ENCODE results near the gene ALPL. TPM values are rescaled to one million over a fixed set of nuclear protein-coding genes. Genes with fewer than 3 reads are reported as not detected.
"Not testable (repeated sequence)": the region's sequence is repeated elsewhere in the genome, so short reads cannot be mapped to it uniquely, and the experiment has no call there.

ALPL gene
- polyA plus RNA-seq, 1 donor: 40.2 TPM

DNA sequence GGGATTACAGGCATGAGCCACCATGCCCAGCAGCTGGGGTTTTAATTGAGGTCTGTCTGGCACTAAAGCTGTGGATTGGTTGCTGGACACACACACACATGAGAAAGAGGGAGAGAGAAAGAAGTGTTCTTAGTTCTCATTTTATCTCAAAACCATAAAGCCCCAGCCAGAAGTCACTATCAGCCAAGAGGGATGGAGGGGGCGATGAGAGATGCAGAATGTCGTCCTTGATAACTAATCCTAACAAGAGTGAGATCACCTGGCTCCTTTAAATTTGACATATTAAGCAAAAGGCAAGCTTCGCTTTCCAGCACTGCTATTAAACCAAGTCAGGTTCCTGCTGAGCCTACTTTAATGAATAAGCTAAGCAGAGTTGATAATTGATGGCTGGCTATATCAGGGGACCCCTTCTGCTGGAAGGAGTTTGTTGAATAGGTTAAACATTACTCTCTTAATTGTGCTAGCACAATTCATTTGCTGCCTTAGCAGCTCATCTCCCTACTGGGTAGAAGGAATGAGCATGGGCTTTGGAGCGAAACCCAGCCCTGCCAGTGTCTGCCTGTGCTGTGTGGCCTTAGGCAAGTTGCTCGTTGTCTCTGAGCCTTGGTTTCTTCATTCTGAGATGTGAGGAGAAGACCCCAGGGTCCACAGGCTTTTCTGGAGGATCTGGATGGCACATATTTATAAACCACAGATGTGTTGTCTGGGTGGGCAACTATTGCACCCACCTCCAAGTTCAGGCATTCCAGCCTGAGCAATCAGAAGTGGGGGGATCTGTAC is 50.8 kb downstream of the ALPL start:
- DNase-seq: no peak

DNA sequence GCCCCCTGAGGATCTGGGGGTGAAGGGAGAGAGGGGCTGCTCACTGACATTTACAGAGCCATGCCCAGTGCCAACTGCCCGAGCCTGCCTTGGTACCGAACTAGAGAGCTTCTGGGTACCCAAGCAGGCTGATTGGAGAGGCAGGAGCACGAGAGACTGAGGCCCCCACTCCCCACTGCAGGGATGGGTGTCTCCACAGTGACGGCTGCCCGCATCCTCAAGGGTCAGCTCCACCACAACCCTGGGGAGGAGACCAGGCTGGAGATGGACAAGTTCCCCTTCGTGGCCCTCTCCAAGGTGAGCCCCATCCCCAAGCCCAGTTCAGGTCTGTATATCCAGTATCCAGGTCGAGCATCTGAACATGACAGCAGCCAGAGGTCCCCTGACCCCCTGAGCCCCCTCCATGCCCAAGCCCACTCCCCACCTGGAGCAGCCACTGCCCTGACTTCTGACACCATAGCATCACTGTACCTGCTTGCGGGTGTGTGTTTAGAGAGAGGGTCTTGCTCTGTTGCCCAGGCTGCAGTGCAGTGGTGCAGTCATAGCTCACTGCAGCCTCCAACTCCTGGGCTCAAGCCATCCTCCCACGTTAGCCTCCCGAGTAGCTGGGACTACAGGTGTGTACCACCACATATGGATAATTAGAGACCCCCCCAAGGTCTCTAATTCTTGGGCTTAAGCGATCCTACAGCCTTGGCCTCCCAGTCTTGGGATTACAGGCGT is 51.9 kb downstream of the ALPL start:
- DNase-seq: no peak

DNA sequence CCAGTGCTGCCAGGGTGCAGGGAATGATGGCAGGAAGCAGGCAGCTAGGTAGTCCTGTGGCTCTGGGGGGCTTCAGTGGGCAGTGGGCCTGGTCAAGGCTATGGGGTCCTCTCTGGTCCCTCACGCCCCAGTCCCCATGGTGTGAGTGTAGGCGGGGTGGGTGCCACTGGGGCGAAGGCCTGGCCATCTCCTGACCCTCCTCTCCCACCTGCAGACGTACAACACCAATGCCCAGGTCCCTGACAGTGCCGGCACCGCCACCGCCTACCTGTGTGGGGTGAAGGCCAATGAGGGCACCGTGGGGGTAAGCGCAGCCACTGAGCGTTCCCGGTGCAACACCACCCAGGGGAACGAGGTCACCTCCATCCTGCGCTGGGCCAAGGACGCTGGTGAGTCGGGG is 53.7 kb downstream of the ALPL start:
- no peak for DNase-seq

DNA sequence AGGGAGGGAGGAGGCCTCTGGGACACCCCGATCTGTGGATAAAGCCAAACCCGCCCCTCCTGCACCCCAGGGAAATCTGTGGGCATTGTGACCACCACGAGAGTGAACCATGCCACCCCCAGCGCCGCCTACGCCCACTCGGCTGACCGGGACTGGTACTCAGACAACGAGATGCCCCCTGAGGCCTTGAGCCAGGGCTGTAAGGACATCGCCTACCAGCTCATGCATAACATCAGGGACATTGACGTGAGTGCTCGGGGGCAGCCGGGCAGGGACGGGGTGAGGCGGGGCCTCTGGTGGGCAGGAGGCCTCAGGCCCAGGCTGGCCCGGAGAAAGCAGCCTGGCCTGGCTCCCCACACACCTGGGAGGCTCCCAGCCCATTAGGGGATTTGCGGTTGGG is 54.7 kb downstream of the ALPL start:
- no peak for DNase-seq

DNA sequence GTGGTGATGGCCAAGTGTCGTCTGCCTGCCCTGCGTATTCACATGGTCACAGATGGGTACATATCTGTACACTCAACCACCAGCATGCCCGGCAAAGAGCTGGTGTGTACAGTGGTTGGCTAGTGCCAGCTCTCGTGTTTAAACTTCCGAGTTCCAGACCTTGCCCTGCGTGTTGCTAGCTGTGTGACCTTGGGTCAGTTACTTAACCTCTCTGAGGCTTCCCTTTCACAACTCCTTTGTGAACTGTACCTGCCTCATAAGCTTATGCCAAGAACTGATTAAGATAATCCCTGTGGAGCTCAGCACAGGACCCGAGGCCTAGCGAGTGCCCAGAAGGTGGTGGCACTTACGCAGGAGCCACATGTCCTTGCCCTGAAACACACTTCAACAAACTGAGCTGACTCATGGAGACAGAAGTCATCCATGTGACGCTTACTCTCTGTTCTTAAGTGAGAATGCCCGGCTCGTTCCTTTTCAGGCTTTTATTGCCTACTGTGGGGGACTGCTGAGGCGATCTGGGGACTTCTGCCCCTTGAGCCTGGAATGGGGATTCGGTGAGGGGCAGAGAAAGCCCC is 55.4 kb downstream of the ALPL start:
- DNase-seq: no peak

DNA sequence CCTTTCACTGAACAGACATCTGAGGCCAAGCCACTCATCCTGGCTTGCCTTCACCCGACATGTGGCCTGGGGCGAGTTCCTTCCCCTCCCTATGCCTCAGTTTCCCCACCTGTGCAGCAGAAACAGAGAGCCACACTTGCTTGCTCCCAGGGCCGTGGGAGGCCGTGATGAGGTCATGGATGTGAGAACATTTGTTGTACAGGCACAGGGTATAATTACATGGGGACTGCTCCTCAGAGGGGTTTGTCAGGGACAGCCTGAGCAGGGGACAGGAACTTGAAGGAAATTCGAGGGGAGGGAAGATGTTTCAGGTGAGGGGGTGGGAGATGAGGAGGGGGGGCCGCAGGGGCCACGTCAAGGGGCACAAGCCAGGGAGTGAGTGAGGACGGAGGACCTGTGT is 56.1 kb downstream of the ALPL start:
- DNase-seq: no peak

DNA sequence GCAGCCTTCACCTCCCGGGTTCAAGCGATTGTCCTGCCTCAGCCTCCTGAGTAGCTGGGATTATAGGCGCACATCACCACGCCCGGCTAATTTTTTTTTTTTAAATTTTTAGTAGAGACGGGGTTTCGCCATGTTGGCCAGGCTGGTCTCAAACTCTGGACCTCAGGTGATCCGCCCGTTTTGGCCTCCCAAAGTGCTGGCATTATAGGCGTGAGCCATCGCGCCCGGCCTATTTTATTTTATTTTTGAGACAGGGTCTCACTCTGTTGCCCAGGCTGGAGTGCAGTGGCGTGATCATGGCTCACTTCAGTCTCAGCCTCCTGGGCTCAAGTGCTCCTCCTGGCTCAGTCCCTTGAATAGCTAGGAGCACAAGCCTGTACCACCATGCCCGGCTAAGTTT is 57.1 kb downstream of the ALPL start:
- DNase-seq: not testable (repeated sequence)

DNA sequence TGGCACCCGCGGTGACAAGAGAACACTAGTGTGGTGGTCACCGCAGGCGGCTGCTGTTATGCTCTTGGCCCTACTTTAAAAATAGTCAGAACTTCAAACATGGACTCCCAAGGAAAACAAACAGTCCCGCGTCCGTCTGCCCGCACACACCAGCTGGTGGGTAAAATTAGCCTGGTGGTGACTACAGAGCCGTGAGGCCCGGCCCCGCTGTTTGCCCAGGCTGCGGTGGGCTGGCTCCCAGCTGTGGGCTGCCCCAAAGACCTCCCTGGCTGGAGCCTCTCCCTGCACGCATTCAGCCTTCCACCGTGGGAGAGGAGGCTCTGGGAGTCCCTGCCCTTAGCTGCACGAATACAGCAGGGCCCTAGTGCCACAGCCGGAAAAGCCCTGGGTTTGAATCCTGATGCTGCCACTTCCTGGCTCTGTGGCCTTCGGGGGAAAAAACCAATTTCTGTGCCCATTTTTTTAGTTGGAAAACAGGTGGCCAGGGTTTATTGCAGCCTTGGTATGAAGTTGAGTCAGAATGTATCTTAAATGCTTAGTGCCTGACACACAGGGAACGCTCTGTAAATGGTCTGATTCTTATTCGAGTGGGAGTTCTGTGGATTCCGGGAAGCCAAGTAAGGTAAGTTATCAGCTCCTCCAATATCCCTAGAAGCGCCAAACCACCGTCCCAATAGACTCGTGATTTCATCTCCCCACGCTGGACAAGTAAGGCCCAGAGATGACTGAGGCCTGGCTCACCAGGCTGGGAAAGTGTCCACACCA is 58.2 kb downstream of the ALPL start:
- no peak for DNase-seq

DNA sequence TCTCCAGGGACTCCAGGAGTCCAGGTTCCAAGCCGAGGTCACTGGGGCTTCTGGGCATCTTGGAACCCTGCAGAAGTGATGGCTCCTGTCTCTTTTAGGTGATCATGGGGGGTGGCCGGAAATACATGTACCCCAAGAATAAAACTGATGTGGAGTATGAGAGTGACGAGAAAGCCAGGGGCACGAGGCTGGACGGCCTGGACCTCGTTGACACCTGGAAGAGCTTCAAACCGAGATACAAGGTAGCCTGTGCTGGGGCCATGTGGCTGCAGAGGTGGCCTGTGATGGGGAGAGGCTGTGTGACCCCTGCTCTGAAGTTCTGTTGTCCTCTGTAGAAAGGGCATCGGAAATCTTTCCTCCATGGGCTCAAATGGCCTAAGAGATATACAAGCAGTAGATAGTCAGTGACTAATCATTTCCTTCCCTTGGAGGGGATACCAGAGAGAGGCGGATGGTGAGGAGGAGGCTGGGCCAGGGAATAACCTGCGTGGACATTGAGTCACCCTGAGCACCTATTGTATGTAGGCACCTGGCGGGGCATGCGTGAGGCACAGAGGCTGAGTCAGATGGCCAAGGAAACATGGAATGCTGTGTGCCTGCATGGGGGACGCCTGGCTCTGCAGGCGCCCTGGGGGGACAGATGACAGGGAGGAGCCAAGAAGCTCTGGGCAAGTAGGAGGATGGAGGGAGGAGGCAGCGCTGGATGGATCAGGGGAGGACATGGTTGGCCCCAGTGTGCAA is 59.0 kb downstream of the ALPL start:
- no peak for DNase-seq

DNA sequence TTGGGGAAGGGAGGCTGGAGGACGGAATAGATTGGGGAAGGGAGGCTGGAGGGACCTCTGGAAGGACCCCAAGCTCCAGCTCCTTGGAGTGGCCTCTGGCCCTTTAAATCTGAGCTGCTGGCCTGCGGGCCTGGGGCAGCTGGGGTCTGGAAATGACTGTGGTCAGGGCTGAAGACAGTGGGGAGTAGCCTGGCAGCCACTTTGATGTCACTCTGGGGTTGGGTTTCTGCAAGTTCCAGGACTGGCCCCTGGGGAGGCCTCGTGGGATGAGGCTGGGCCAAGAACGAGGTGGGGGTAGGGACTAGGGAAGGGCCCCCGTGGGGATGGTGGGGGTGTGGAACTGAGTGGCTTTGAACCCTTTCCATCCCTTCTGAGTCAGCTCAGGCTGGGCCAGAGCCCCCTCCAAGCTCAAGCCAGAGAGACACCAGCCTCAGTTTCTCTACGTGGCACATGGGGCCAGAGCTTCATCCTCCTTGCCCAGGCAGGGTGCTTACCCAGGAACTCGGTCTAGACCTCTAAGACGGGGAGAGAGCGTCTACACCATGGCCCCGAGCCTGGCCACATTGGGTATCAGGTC is 59.7 kb downstream of the ALPL start:
- DNase-seq: no peak

DNA sequence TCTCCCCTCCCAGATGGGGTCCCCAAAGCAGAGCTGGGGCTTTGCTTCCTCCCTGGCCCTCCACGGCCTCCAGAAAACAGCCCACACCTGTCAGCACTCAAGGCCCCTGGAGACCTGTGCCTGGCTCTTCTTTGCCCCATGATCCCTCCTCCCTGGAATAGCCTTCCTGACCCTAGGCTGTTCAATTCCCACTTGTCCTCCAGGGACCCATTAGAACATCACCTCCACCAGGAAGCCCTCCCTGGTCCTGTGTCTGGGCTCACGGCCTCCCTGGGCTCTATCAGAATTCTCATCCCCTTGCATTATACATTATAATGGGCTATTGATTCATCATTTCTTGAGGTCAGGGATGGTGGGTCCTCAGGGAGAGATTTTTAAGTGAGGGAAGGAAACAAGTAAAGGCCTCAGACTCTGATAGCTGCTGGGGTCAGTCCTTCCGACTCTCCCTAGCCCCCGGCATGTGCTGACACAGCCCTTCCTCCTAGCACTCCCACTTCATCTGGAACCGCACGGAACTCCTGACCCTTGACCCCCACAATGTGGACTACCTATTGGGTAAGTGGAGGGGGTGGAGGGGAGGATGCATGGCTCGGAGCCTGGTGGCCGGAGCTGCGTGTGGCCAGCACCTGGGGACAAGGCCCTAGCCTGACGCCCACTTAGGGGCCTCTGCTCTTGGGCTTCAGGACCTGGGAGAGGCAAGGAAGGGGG is 60.8 kb downstream of the ALPL start:
- no peak for DNase-seq

DNA sequence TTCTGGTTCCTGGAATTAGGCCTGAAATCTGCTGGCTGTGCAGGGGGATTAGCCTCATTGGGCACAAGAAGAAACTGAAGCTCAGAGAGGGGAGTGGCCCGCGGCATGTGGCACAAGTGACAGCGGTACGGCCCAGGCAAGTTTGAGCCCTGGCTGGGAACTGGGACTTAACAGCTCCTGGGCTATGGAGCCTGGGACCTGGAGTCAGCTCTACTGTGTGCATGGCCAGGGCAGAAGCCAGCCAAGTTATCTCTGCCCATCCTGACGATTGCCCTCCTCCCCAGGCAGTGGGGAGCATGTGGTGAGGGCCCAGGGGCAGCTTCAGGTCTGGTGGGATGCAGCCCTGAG is 61.3 kb downstream of the ALPL start:
- no peak for DNase-seq

DNA sequence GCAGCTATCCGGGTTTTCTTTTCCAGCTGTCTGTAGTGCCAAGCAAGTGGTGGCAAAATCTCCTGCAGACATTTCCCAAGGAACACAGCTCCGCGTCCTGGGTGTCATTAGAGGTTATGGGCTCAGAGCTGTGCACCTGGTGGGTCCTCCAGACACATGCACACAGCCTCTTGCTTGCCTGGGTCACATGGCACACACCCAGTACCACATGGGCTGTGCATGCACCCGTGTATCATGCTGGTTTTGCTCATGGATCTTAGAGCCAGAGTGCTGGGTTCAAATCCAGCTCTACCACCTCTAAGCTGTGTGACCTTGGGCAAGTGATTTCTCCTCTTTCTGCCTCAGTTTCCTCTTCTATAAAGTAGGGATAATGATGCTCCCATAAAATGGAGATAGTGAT is 61.7 kb downstream of the ALPL start:
- DNase-seq: no peak

DNA sequence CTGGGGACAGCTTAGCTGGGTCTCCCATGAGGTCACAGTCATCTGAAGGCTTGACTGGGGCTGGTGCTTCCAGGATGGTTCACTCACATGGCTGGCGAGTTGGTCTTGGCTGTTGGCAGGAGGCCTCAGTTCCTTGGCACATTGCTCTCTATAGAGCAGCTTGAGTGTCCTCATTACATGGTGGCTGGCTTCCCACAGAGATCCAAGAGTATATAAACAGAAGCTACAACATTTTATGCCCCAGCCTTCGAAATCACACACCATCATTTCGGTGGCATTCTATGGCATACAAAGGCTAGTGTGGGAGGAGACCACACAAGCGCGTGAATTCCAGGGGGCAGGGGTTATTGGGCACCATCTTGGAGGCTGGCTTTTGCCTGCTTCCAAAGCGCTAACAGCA is 63.0 kb downstream of the ALPL start:
- no peak for DNase-seq

DNA sequence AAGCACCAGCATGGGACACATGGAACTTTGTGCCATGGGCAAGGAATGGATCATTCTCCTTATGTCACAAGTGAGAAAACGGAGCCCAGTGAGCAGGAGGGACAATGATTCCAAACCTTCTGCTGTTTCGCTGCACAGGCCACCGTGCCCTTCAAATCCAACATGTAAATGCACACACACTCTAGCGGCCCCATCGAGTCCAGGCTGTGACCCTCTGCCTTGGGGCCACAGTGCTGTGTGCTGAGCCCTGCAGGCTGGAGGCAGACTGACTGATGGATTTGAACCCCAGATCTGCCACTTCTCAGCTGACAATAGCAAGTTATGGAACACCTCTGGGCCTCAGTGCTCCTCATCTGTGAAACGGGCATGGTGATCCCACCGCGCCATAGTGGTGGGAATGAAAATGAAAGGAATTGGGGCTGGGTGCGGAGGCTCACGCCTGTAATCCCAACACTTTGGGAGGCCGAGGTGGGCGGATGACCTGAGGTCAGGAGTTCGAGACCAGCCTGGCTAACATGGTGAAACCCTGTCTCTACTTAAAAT is 63.6 kb downstream of the ALPL start:
- no peak for DNase-seq

DNA sequence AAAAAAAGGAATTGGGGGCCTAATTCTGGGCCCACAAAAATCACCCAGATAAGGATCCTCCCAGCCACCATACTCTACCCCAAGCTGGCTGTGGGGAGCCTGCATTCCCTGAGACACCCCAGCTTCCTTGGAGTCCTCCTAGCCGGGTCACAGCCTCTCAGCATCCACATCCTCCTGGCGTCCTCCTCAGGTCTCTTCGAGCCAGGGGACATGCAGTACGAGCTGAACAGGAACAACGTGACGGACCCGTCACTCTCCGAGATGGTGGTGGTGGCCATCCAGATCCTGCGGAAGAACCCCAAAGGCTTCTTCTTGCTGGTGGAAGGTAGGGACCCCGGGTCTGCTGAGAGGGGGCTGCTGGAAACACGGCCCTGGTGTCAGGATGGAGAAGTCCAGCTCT is 64.3 kb downstream of the ALPL start:
- DNase-seq: no peak

DNA sequence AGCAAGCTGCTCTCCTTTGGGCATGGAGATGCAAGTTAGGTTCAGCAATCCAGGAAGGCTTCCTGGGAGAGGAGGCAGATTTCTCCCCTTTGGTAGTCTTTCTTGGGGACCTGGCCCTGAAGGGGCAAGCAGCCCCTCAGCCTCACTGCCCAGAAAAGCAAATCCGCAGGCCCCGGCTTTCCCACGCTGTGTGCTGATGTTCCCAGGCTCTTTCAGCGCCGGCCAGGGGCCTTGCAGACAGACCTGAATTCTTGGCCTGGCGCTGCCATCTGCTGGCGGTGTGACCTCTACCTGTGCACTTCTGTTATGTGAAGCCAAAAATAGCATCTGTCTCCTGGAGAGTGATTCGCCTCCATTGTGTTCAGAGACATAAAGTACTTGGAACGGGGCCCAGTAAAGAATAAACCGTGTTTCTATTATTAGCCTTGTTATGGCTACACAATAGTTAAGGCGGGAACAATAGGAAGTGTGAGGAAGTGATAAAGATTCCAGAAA is 64.8 kb downstream of the ALPL start:
- DNase-seq: peak; percentile 77

DNA sequence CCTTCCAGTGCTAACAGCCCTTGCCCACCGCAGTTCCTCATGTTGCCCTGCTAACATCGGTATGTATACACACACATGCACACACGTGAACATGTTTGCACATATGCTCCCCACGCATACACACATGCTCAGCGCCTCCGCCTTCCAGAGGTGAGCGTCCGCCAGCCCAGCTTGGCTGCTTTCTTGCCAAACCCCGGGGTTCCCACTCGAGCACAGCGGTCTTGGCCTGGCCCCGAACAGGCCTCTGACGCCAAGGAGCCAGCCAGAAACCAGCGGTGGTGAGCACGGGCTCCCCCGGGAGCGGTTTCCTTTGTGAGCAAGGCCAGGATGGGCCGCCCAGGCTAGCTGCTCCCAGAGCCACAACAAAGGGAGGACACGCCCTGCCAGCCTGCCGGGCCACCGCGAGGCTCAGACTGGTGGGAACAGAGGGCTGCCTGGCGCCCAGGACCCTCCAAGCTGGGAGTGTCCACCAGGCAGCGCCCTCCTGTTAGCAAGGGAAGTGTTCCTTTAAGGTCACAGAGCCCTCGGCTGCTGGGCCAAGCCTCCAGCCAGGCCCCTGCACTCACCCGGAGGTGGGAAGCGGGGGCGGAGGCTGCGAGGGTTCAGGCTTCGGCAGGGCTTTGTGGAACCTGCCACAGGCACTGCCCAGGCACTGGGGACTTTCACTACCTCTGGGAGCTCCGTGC is 65.4 kb downstream of the ALPL start:
- DNase-seq: no peak

DNA sequence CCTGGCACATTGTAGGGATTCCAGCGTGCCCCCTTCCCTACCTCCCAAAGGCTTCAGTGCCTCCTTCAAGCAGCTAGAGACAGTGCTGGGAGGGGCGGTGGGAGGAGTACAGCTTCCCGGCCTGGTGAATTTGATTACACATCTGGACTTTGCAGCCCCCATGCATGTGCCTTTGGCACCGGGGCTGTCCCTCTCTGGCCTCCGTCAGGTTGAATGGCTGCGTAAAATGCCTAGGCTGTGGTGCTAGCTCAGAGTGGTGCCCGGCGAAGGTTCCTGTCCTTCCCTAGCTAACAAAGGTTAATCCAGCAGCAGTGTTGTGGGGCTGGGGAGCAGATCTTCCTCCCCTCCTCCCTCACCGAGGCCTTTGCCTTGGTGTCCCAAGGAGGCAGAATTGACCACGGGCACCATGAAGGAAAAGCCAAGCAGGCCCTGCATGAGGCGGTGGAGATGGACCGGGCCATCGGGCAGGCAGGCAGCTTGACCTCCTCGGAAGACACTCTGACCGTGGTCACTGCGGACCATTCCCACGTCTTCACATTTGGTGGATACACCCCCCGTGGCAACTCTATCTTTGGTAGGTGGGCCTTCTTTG is 66.2 kb downstream of the ALPL start:
- no peak for DNase-seq

Data from left kidney (tissue), 2 donors.